Osteoblast (primary cell): Measurements from ENCODE around the gene ARMH2. TPM values are rescaled to one million over a fixed set of nuclear protein-coding genes. Genes with fewer than 3 reads are reported as not detected.
"Not testable (repeated sequence)": the region's sequence is repeated elsewhere in the genome, so short reads cannot be mapped to it uniquely, and the experiment has no call there.

Experiments
- DNase-seq: peaks from one replicate; pipeline ENCODE4 v3.0.0; 2011; ENCODE audit warnings: low spot score, mixed read lengths; ENCODE audit not compliant: insufficient read length; ENCODE audit errors: missing footprints
- H2AFZ ChIP-seq: 2 replicates; pipeline ENCODE4 v1.6.0; 2011; ENCODE audit warnings: mild to moderate bottlenecking, low read length
- H3K27ac ChIP-seq: 2 replicates; pipeline ENCODE4 v1.5.1; 2011; ENCODE audit warnings: mild to moderate bottlenecking, low read depth, low read length, moderate library complexity
- H3K27me3 ChIP-seq: 2 replicates; pipeline ENCODE4 v1.6.0; 2012; ENCODE audit warnings: mild to moderate bottlenecking, control low read depth, inconsistent platforms, low read length, moderate library complexity; ENCODE audit not compliant: insufficient read depth
- H3K36me3 ChIP-seq: 2 replicates; pipeline ENCODE4 v1.5.1; 2011; ENCODE audit warnings: mild to moderate bottlenecking, low read length, control low read depth, moderate library complexity; ENCODE audit not compliant: insufficient read depth
- H3K4me1 ChIP-seq: 2 replicates; pipeline ENCODE4 v1.5.1; 2011; ENCODE audit warnings: mild to moderate bottlenecking, low read length, control low read depth, moderate library complexity; ENCODE audit not compliant: insufficient read depth
- H3K4me2 ChIP-seq: 2 replicates; pipeline ENCODE4 v1.6.0; 2011; ENCODE audit warnings: mild to moderate bottlenecking, low read length; ENCODE audit not compliant: insufficient read depth
- H3K4me3 ChIP-seq: fragments of 200-600 bp; sonication (generic); 3 replicates; pipeline ENCODE4 v1.5.1; 2012; ENCODE audit warnings: mild to moderate bottlenecking, low read length, inconsistent platforms; ENCODE audit not compliant: insufficient read depth
- H3K79me2 ChIP-seq: 2 replicates; pipeline ENCODE4 v1.6.0; 2012; ENCODE audit warnings: mild to moderate bottlenecking, low read length, control low read depth, inconsistent platforms; ENCODE audit not compliant: insufficient read depth
- H3K9me3 ChIP-seq: 2 replicates; pipeline ENCODE4 v1.5.1; 2011; ENCODE audit warnings: low read depth, low read length, control low read depth
- H4K20me1 ChIP-seq: 2 replicates; pipeline ENCODE4 v1.6.0; 2012; ENCODE audit warnings: mild to moderate bottlenecking, low read length, control low read depth; ENCODE audit not compliant: insufficient read depth
- CTCF ChIP-seq: IDR thresholded peaks from 2 replicates; pipeline ENCODE4 v1.5.1; 2011; ENCODE audit warnings: mild to moderate bottlenecking, low read depth, low read length, moderate library complexity; ENCODE audit errors: extremely low read depth
- total RNA-seq: library from RNA; depleted of rRNA; stranded (reverse); fragments of >200 nt; gene quantifications from 2 replicates; pipeline ENCODE4 v1.2.3, GENCODE V29; 2012

Gene ARMH2
- total RNA-seq, 1 donor: not detected

DNA sequence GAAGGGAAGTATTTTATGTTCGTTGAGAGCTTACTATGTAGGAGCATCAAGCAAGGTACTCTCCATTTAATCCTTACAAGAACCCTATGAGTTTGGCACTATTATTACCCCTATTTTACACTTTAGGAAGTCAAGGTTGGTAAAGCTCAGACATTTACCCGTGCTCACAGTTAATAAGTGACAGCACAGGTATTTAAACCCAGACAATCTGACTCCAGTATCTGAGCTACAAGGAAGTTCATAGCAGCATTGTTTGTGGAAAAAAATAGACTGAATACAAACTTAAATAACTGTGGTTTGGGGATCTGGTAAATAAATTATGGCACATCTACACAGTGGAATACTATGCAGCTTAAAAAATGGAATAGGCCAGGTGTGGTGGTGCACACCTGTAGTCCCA lies 45.2 kb downstream of the ARMH2 start:
- H2AFZ ChIP-seq: no peak overlapping the region
- no peak overlapping the region for H3K27ac ChIP-seq
- no peaks in the 10 kb centered on the region for H3K27me3 ChIP-seq
- H3K9me3 ChIP-seq: no peaks in the 10 kb centered on the region
- no peaks in the 10 kb centered on the region for H3K36me3 ChIP-seq
- H4K20me1 ChIP-seq: no peaks in the 10 kb centered on the region
- H3K79me2 ChIP-seq: no peaks in the 10 kb centered on the region
- no peaks in the 10 kb centered on the region for H3K4me1 ChIP-seq
- H3K4me3 ChIP-seq: no peak overlapping the region
- no peak for TF ChIP-seq CTCF
- no peak overlapping the region for H3K4me2 ChIP-seq
- DNase-seq: no peak

DNA sequence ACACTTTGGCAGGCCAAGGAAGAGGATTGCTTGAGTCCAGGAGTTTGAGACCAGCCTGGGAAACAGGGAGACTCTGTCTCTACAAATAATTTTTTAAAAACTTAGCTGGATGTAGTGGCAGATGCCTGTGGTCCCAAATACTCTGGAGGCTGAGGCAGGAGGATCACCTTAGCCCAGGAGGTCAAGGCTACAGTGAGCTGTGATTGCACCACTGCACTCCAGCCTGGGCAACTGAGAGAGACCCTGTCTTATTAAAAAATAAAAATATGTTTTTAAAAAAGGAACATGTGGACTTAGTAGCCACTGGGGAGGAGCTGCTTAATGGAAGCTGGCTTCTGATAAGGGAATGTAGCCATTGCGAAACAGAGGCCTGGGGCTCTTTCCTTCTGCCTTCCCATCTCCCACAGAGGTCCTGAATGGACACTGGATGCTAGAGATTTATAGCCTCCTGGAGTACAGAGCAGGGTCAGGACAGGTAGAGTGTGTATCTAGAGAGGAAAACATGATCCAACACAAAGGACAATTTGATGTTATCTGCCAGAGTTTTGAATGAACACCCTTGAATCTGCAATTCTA lies 45.7 kb downstream of the ARMH2 start:
- DNase-seq: no peak

DNA sequence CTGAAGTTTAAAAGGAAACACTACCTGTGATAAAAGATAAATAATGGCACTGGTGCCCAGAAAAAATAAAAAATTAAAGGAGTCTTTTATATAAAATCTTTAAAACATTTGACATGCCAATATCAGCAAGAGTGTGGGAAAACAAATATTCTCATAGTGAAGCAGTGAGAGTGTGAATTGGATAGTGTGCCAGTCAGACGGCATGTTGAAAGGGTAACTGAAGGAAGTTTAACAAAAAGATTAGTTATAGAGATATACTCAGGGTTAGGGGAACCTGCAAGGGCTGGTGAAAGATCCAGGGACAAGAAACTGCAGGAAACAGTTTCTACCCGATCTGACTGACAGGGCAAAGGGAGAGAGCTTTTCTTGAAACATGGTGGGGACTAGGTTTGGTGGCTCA lies 46.2 kb downstream of the ARMH2 start:
- Histone ChIP-seq H3K27ac (no peak overlapping the region), H3K36me3 (no peaks in the 10 kb centered on the region), H3K9me3 (no peaks in the 10 kb centered on the region), H3K4me1 (no peaks in the 10 kb centered on the region), H3K79me2 (no peaks in the 10 kb centered on the region), H3K4me3 (no peak overlapping the region), H4K20me1 (no peaks in the 10 kb centered on the region), H3K4me2 (no peak overlapping the region), H2AFZ (peak overlapping the region; percentile 32), H3K27me3 (no peaks in the 10 kb centered on the region)
- TF ChIP-seq CTCF: no peak
- no peak for DNase-seq

More for the DNA sequence above, 45.7 kb downstream of the ARMH2 start:
- H3K9me3 ChIP-seq: no peaks in the 10 kb centered on the region
- no peaks in the 10 kb centered on the region for H3K27me3 ChIP-seq
- H3K4me2 ChIP-seq: no peak overlapping the region
- H3K79me2 ChIP-seq: no peaks in the 10 kb centered on the region
- H3K36me3 ChIP-seq: no peaks in the 10 kb centered on the region
- H3K27ac ChIP-seq: no peak overlapping the region
- H3K4me1 ChIP-seq: no peaks in the 10 kb centered on the region
- peak overlapping the region; percentile 32 for H2AFZ ChIP-seq
- no peak for TF ChIP-seq CTCF
- H4K20me1 ChIP-seq: no peaks in the 10 kb centered on the region
- no peak overlapping the region for H3K4me3 ChIP-seq

DNA sequence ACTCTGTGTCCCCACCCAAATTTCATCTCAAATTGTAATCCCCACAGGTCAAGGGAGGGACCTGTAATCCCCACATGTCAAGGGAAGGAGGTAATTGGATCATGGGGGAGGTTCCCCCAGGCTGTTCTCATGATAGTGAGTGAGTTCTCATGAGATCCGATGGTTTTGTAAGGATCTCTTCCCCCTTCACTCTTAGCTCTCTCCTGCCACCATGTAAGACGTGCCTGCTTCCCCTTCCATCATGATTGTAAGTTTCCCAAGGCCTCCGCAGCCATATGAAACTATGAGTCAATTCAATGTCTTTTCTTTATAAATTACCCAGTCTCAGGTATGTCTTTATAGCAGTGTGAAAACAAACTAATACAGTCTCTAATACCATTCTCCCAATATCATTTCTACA lies 47.8 kb downstream of the ARMH2 start:
- not testable (repeated sequence) for H3K27ac ChIP-seq, H3K4me3 ChIP-seq, H4K20me1 ChIP-seq, H3K4me1 ChIP-seq, H3K4me2 ChIP-seq, DNase-seq, H3K36me3 ChIP-seq, H3K27me3 ChIP-seq, H3K9me3 ChIP-seq, H2AFZ ChIP-seq, H3K79me2 ChIP-seq
